HFF-Myc (cell line): ENCODE results near the gene OR2B2.

Experiments
- DNase-seq: peaks from one replicate; pipeline ENCODE4 v3.0.0-alpha.2; 2011; ENCODE audit warnings: low read depth; ENCODE audit errors: extremely low read depth
- H3K4me3 ChIP-seq: replicated peaks from 2 replicates; pipeline ENCODE4 v1.5.1; 2011; ENCODE audit warnings: low read depth, mild to moderate bottlenecking, control low read depth, low read length
- CTCF ChIP-seq: IDR thresholded peaks from 2 replicates; pipeline ENCODE4 v1.5.1; 2012; ENCODE audit warnings: mild to moderate bottlenecking, low read depth, low read length, control low read depth; ENCODE audit errors: missing control alignments

The OR2B2 gene

DNA sequence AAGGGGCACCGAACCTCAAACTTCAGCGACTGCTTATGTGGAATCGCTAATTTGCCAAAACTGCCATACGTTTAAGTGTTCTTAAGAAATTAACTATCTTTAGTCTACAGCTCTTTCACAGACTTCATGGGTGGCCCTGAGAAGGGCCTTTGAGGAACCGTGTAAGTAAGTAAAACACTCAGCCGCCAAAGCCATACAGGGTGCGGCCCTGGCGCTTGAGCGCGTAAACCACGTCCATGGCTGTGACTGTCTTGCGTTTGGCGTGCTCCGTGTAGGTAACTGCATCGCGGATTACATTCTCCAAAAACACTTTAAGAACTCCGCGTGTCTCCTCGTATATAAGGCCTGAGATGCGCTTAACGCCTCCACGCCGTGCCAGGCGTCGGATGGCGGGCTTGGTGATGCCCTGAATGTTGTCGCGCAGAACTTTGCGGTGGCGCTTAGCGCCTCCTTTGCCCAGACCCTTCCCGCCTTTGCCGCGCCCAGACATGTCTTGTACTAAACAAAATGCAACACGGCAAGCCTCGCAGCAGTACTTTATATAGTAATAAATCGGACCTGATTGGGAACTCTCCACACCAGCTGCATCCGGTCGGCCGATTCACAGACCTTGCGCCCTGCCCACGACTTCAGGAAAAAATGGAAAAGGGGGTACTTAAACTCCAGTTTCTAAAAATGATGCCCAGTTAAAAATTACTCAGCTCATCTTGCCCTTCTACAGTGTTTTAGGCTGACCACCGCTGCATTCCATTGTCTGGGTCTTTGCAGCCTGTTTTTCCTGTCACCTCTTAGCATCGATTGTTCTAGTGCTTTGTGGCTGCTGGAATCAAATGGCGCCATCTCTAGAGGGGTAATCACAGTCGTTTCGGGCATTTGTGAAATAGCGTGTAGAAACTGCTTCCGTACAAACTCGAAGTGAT, 38.9 kb downstream of the OR2B2 start:
- TF ChIP-seq CTCF: no peak

DNA sequence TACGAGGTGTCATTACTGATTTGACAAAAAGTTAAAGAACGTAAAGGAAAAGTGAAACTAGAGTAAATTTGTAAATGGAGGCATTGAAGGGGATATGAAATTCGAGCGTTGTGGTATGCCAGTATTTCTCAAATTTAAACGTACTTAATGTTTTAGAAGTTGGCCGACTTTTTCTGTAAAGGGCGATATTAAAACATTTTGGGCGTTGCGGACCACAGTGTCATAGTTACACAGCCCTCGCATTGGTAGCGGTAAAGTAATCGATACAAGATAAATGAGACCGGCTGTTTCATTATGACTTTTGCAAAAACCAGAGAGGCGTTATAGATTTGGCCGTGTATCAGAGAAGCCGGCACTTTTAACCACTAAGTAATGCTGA, 39.6 kb downstream of the OR2B2 start:
- peak overlapping the region; percentile 56 for H3K4me3 ChIP-seq
- no peak for DNase-seq
- no peak for TF ChIP-seq CTCF

More for the DNA sequence above, 38.9 kb downstream of the OR2B2 start:
- peak; percentile 93 for DNase-seq
- H3K4me3 ChIP-seq: peak overlapping the region; percentile 56

- peak overlapping the region; percentile 56 for H3K4me3 ChIP-seq
- peak; percentile 99 for DNase-seq
- TF ChIP-seq CTCF: no peak
Measured at GRCh38 chr6:27871924-27872638, 40.1 kb downstream of the OR2B2 start.

GRCh38 chr6:27870291-27870870, 41.8 kb downstream of the OR2B2 start:
- no peak for TF ChIP-seq CTCF
- no peak for DNase-seq
- no peak overlapping the region for H3K4me3 ChIP-seq

DNA sequence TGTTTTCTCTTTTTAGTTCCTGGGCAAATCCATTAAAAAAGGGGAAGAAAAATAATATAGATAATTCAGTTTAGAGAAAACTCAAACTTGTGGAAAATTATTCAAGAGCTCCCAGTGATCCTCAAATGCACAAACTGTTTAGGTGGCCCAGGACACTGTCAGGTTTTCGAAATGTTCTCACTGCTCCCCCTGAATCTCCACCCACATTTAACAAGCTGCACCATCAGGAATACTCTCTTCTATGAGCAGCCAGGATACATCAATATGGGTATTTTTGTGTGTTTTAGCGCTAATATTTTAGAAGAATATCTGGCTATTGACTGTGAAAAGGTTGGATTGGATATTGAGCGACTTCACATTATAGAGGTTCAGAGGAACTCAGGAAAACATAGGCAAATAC, 43.9 kb downstream of the OR2B2 start:
- no peak overlapping the region for H3K4me3 ChIP-seq
- no peak for TF ChIP-seq CTCF
- DNase-seq: no peak

GRCh38 chr6:27867945-27868300, 44.3 kb downstream of the OR2B2 start:
- TF ChIP-seq CTCF: no peak
- no peak for DNase-seq
- H3K4me3 ChIP-seq: no peak overlapping the region; the same call in 1 of the 2 replicates
